Gastrocnemius medialis (tissue), 4 donors: ENCODE data around the gene PAPPA.

Experiments
- CTCF ChIP-seq, 5 experiments: fragments of 450-650 bp in 3 of 5; fragments of 200-600 bp in 2 of 5; sonication (generic) in 2 of 5; IDR thresholded peaks in 4 of 5; conservative IDR thresholded peaks in 1 of 5; 1 replicate in 4 of 5; 2 replicates in 1 of 5; pipeline ENCODE4 v1.5.1; 2016 to 2019; ENCODE audit warnings: antibody characterized with exemption in 5 of 5, mild to moderate bottlenecking in 3 of 5, moderate library complexity in 3 of 5
- POLR2A ChIP-seq, 2 donors: fragments of 450-650 bp; IDR thresholded peaks; one replicate each; pipeline ENCODE4 v1.6.1; 2017; ENCODE audit warnings: antibody characterized with exemption in 2 of 2, mild to moderate bottlenecking in 2 of 2, moderate library complexity in 2 of 2

GRCh38 chr9:116275418-116276195 is 122.0 kb downstream of the PAPPA start:
- no peak for TF ChIP-seq CTCF (IDR thresholded peaks at IDR 0.05 in 4 of 5, conservative IDR thresholded peaks at IDR 0.05 in 1 of 5)
- no peak for TF ChIP-seq POLR2A (IDR thresholded peaks at IDR 0.05)
